8988T (cell line): ENCODE measurements around the gene OR4Q3.
"Not testable (repeated sequence)": the region's sequence is repeated elsewhere in the genome, so short reads cannot be mapped to it uniquely, and the experiment has no call there.

ENCODE experiments used
- DNase-seq: peaks from one replicate; pipeline ENCODE4 v3.0.0; 2011

OR4Q3 gene

DNA sequence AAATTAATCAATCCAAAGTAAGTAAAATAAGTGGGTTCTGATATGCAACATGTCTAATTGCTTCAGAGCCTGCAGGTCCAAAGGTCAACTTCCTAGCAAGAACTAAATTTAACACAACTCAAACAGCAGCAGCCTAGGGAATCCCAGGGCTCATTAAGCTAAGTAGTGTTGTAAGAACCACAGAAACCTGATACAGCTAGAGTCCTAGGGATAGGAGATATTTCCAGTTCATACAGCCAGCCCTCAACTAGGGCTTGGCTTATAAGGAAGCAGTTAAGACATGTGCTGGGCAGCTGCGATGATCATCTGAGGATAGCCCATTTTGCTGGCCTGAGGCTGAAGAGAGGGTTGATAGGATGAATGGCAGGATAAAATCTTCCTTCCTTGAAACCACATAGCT, at the start of gene OR4Q3:
OR4Q3 (plus strand) TSS at position 316 of the 400 bp plus-strand sequence.
- DNase-seq, result no peak

DNA sequence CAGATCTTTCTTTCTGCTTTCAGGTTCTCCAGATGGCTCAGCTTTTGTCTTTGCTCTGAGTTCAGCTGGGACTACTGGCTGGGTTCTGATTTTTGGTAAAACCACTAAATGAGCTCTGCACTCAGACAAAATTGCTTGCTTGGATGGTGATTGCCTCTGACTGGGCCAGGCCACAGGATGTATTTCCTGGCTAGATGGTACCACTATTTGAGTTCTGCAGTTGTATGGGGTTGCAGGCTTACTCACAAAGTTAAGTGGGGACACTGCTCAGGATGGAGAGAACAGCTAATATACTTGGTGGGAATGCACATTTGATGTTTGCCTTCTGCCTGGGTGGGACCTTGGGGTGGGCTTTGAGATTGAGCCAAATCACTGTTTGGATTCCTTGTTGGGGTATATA, 14.0 kb upstream of the OR4Q3 start:
- DNase-seq, result no peak

DNA sequence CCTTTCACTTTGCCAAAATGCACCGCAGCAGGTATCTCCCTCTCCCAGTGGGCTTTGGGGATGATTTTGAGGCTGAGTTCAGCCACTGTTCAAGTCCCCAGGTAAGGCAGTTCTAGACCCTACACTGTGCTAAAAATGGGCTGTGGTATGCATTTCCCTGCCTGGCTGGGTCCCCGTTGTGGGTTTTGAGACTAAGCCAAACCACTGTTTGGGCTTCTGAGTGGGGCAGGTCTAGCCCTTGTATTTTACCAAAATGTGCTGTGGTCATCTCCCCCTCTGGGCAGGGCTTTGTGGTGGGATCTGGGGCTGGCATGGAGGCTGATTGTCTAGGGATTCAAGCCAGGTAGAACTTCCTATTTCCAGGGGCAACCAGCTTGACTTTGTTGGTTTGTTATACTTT, 13.6 kb upstream of the OR4Q3 start:
- no peak for DNase-seq

DNA sequence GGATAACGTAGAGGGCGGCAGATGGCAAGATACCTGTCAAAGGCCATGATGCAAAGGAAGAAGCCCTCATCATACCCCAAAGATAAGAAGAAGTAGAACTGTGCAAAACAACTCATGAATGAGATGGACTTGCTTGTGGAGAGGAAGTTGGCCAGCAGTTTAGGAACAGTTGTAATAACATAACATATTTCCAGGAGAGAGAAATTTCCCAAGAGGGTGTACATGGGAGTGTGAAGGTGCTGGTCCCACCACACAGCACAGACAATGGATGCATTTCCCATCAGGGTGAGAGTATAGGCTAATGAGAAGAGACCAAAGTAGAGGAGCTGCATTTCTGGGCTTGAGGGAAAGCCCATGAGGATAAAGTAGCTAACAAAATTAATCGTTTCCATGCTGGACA, 9.5 kb upstream of the OR4Q3 start:
- DNase-seq, result not testable (repeated sequence)

GRCh38 chr14:19752316-19752715, 8.9 kb downstream of the OR4Q3 start:
- DNase-seq, result not testable (repeated sequence)

- DNase-seq, result no peak
These were observed 10.8 kb downstream of the OR4Q3 start for GRCh38 chr14:19754172-19754571.

- not testable (repeated sequence) for DNase-seq
These were observed 28.1 kb downstream of the OR4Q3 start for GRCh38 chr14:19771491-19771890.

GRCh38 chr14:19771895-19772430, 28.6 kb downstream of the OR4Q3 start:
- no peak for DNase-seq

- not testable (repeated sequence) for DNase-seq
These were observed 29.1 kb downstream of the OR4Q3 start for GRCh38 chr14:19772454-19772853.

- not testable (repeated sequence) for DNase-seq
These were observed 29.8 kb downstream of the OR4Q3 start, which contains the start of gene OR4M1 for GRCh38 chr14:19773204-19773603. OR4M1 (plus strand) TSS chr14:19773504; CDS start chr14:19780323, 6,819 bp downstream.

DNA sequence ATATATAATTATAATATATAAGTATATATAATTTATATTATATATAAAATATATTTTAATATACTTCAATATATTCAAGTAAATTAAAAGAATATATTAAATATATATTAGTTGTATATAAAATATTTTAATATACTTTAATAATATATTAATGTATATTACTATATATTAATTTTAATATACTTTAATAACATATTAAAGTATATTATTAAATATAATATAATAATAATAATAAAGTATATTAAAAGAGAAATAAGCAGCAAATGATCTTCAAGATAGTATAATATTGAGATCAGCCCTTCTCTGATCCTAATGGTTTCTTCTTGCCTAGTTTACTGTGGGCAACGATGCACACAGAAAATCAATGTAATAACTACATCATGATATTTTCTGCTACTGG, 32.2 kb downstream of the OR4Q3 start:
- no peak for DNase-seq

GRCh38 chr14:19785848-19786247, 42.5 kb downstream of the OR4Q3 start:
- not testable (repeated sequence) for DNase-seq

DNA sequence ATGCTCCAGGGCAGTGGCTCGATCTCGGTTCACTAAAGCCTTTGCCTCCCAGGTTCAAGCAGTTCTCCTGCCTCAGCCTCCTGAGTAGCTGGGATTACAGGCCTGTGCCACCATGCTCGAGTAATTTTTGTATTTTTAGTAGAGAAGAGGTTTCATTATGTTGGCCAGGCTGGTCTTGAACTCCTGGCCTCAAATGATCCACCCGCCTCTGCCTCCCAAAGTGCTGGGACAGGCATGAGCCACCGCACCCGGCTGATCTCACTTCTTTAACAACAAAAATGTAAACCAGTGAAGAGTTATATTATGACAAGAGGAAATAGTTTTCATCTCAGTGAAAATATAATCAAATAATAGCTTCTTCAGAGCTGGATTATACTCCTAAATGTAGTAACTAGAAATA, 43.9 kb downstream of the OR4Q3 start:
- DNase-seq, result not testable (repeated sequence)

DNA sequence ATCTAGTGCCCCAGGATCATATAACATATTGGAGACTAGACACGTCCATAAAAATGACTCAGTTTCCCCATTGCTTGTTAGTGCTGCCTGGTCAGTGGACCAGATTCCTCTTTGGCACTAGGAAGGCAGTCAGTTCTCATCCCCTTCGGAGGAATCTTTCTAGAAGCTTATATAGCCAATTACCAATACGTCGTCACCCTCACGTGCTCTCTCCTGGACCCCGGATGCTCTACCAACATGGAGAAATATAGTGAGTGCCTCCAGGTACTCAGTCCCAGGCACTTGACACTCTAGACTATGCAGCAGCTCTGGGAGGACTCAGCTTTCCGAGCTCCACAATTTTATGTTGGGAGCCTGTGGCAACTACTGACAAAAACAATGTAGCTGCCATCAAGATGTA, 44.8 kb downstream of the OR4Q3 start:
- DNase-seq, result not testable (repeated sequence)

DNA sequence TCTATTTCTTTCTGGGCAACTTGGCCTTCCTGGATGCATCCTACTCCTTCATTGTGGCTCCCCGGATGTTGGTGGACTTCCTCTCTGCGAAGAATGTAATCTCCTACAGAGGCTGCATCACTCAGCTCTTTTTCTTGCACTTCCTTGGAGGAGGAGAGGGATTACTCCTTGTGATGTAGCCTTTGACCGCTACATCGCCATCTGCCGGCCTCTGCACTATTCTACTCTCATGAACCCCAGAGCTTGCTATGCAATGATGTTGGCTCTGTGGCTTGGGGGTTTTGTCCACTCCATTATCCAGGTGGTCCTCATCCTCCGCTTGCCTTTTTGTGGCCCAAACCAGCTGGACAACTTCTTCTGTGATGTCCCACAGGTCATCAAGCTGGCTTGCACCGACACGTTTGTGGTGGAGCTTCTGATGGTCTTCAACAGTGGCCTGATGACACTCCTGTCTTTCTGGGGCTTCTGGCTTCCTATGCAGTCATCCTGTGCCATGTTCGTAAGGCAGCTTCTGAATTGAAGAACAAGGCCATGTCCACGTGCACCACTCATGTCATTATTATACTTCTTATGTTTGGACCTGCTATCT, 53.2 kb downstream of the OR4Q3 start:
- not testable (repeated sequence) for DNase-seq
